ENCODE data around the gene CDC14A.
"Not testable (repeated sequence)": the region's sequence is repeated elsewhere in the genome, so short reads cannot be mapped to it uniquely, and the experiment has no call there.

The CDC14A gene

DNA sequence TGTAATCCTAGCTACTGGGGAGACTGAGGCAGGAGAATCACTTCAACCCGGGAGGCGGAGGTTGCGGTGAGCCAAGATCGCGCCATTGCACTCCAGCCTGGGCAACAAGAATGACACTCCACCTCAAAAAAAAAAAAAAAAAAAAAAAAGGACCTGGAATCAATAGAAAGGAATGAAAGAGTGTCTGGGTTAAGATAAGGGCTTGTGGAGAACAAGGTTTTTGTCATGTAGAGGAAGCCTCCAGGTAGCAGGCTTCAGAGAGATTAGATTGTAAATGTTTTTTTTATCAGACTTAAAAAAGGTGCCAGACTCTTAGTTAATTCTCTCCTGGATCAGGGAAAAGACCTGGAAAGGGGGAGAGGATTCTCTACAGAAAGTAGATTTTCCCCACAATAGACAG lies 14.4 kb upstream of the CDC14A start:
- DNase-seq (ENCODE audit: low spot score) = not testable (repeated sequence)

GRCh38 chr1:100339735-100340134 lies 12.6 kb upstream of the CDC14A start:
- not testable (repeated sequence) for DNase-seq (ENCODE audit: low spot score)

DNA sequence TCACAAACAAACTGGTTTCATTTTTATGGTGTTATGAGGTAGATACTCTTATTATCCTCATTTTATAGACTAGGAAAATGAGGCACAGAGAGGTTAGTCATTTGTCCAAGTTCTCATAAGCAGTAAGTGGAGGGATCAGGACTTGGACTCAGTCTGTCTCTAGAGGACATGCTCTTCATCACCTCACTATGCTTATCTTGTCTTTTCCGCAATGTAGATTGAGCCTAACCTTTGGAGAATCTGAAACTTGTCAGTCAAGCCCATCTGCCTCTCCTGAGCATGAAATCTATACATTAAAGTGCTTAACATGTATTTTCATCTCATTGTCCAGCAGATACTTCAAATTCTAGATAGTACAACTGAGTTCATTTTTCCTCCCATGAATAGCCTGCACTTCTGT lies 11.8 kb upstream of the CDC14A start:
- no peak for DNase-seq (ENCODE audit: low spot score)

- no peak for DNase-seq (ENCODE audit: low spot score)
Observed at GRCh38 chr1:100342348-100342747, 10.0 kb upstream of the CDC14A start.

- no peak for DNase-seq (ENCODE audit: low spot score)
Observed at GRCh38 chr1:100343897-100344296, 8.4 kb upstream of the CDC14A start.

DNA sequence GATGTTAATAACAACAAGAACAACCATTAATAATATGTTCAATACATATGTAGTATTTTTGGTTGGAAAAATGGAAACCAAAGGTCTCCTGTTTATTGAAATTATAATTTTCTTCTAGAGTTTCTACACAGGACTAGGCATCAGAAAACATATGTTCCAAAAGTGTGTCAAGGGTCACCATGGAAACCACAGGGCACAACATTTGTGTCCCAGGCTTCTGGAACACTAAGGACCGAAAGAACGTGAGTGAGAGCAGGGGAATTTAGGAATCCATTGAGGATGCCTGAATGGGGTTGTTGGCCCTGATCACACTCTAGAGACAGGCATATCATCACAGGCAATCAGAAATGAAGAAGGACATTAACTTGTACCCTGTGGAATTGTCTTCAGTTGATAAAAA lies 7.5 kb upstream of the CDC14A start:
- DNase-seq (ENCODE audit: low spot score) = no peak

- no peak for DNase-seq (ENCODE audit: low spot score)
Observed at GRCh38 chr1:100346387-100346786, 5.9 kb upstream of the CDC14A start.

GRCh38 chr1:100347009-100347966 lies 5.0 kb upstream of the CDC14A start:
- no peak for DNase-seq (ENCODE audit: low spot score)

DNA sequence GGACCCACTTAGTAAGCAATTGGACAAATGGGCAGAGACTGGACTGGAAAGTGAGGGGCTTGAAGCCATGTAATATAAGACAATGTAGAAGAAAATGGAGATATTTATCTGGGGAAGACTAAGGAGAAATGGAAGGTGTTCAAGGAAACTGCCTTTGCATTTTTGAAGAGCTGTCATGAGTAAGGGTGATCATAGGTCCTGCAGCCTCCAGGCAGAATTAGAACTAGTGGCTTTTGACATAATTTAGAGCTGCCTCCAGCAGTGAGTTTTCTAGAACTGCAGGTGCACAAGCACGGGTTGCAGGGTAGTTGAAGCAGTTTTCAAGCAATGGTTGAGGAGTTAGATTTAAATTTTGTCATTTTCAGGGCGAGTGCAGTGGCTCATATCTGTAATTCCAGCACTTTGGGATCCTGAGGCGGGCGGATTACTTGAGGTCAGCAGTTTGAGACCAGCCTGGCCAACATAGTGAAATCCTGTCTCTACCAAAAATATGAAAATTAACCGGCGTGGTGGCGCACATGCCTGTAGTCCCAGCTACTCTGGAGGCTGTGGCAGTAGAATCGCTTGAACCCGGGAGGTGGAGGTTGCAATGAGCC lies 3.7 kb upstream of the CDC14A start:
- DNase-seq (ENCODE audit: low spot score) = no peak

GRCh38 chr1:100349246-100349645 lies 3.1 kb upstream of the CDC14A start:
- no peak for DNase-seq (ENCODE audit: low spot score)

DNA sequence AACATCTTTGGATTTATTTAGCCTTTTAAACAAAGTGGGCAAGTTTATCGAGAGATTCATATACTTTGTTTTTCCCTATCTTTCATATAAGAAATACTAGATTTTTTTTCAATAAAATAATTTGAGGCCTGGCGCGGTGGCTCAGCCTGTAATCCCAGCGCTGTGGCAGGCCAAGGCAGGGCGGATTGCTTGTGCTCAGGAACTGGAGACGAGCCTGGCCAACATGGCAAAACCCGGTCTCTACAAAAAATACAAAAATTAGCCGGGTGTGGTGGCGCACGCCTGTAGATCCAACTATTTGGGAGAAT lies 1.6 kb upstream of the CDC14A start:
- DNase-seq (ENCODE audit: low spot score) = no peak

DNA sequence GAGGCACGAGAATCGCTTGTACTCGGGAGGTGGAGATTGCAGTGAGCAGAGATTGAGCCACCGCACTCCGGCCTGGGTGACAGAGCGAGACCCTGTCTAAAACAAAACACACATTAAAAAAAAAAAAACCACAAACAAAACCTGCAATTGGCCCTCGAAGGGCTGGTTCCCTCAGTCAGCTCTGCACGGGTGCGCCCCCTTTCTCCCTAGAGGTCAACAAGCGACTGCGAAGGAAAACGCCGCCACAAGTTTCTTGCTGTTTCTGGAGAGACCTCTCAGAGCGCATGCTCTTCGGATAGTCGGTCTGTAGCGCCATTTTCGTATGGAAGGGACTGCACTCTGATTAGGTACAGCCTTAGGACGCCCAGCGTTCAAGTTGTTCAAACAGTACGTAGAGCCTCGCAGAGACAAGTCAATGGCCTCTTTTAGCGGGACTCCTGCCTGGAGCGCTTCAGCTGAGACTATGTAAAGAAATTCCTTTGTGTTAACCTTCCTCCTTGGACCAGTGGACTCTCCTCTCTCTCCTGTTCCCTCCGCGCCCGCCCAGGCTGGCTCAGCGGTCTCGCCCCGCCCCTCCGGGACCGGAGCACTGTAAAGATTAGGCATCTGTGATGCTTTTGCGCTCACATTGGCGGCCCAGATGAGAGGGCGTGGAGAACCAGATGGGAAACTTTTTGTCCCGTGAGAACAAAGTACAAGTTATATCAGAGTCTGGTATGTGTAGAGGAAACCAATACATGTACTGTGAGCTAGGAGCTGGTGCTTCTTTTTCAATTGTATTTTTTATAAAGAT lies 1.0 kb upstream of the CDC14A start:
- peak; percentile 86 for DNase-seq (ENCODE audit: low spot score)

GRCh38 chr1:100353071-100353801 lies 930 bp downstream of the CDC14A start:
- peak; percentile 59 for DNase-seq (ENCODE audit: low spot score)

DNA sequence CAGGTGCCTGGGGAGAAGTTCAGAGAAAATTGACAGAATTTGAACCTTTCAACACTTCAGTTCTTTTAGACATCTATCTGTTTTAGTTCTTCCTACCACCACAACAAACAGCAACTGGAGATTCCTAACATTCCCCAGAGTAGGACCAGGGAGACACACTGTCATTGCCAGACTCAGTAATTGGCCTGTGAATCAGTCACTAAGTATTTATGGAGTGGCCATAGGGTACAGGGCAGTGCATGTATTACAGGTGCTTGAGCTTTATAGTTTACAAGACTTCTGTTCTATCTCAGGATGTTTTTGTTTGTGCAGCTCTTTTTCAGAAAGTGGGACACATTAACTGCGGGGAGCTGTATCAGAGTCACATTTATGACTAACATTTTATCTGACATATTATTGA lies 1.7 kb downstream of the CDC14A start:
- DNase-seq (ENCODE audit: low spot score) = no peak

- DNase-seq (ENCODE audit: low spot score) = peak; percentile 25
Observed at GRCh38 chr1:100354971-100355394, 2.7 kb downstream of the CDC14A start.

DNA sequence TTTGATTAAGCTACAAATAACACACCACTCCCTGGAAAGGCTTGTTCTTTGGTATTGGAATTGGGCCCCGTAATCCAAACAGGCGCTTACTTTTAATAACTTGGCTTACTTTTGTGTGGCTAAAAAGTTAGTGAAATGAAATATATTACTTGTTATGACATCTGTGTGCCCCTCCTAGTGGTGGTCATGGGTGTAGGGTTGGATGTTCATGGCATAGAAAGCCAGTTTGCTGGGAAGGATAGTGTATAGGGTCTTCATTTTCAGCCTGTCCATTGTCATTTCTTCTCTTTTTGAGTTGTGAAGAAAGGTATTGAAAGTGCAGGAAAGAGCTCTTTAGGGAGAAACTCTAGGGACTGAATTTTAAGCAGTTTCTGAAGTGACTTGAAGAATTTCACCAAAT lies 5.9 kb downstream of the CDC14A start:
- no peak for DNase-seq (ENCODE audit: low spot score)

DNA sequence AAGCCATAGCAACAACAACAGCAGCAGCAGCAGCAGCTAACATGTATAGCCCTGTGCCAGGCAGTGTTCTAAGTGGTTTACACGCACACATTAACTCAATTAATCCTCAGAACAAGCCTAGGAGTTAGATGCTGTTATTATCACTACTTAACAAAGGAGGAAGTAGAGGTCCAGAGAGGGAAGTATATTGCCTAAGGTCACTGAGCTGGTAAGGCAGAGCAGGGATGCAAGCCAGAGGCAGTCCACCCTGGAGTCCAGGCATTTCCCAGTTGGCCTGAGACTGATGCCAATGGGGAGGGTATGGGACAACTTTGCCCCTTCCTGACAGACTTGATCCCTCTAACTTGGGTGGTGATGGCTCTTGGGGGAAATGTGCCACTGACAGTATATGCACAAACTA lies 6.8 kb downstream of the CDC14A start:
- DNase-seq (ENCODE audit: low spot score) = no peak

DNA sequence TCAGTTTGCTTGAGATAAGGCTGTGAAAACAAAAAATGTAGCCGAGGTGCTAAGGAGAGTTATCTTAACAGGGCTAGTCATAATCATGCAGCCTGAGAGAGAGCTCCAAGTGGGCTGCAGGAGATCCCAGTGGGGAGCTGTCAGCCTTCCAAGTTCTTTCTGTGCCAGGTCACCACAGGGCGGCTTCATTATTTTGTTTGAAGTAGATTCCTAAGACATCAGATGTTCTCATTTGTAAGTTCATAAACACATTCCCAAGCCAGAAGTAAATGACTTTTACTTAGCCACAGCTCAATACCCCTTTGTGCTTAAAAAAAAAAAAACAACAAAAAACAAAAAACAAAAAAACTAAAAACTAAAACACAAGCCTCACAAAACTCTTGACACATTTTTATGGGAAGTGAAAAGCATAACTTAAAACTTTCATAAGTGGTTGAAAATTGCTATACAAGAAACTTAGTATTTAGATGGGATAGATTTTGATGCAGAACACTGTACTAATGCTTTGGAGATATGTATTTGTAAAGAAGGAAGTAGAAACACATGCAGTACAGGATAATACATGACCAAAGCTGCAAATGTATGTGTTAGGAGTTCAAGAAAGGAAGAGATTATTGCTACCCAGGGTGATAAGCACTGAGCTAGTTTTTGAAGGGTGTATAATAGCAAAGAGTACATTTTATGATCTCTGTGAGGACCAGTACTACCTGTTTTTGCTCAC lies 8.6 kb downstream of the CDC14A start:
- DNase-seq (ENCODE audit: low spot score) = no peak

GRCh38 chr1:100361511-100362089 lies 9.3 kb downstream of the CDC14A start:
- no peak for DNase-seq (ENCODE audit: low spot score)

GRCh38 chr1:100362821-100363466 lies 10.6 kb downstream of the CDC14A start:
- DNase-seq (ENCODE audit: low spot score) = no peak

DNA sequence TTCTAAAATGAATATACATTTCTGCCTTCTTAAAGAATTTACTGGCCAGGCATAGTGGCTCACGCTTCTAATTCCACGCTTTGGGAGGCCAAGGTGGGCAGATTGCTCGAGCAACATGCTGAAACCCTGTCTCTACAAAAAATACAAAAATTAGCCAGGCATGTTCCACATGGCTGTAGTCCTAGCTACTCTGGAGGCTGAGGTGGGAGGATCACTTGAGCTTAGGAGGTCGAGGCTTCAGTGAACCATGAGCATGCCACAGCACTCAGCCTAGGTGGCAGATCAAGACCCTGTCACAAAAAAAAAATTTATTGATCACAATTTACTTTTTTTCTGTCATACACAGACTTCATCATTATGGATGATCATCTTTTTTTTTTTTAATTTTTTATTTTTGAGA lies 11.5 kb downstream of the CDC14A start:
- DNase-seq (ENCODE audit: low spot score) = no peak
